Astrocyte (in vitro differentiated cells and primary cell): ENCODE measurements around the gene ALPI. TPM values are rescaled to one million over a fixed set of nuclear protein-coding genes. Genes with fewer than 3 reads are reported as not detected.
"Not testable (repeated sequence)": the region's sequence is repeated elsewhere in the genome, so short reads cannot be mapped to it uniquely, and the experiment has no call there.

Source experiments
- DNase-seq: peaks from one replicate; pipeline ENCODE4 v3.0.0-alpha.2; 2010; ENCODE audit warnings: low read depth
- FAIRE-seq: peaks from 2 replicates; lab custom pipeline; 2011; peaks lifted over from hg19 to GRCh38; lab: Jason Lieb, UNC
- H2AFZ ChIP-seq: 2 replicates; pipeline ENCODE4 v1.6.0; 2012; ENCODE audit warnings: low read depth, low read length, inconsistent platforms
- H3K27ac ChIP-seq: 2 replicates; pipeline ENCODE4 v1.5.1; 2011; ENCODE audit warnings: low read depth, low read length, inconsistent platforms
- H3K27me3 ChIP-seq: 2 replicates; pipeline ENCODE4 v1.6.0; 2011; ENCODE audit warnings: low read length, inconsistent platforms; ENCODE audit not compliant: insufficient read depth
- H3K36me3 ChIP-seq: 2 replicates; pipeline ENCODE4 v1.5.1; 2011; ENCODE audit warnings: low read length, inconsistent platforms; ENCODE audit not compliant: insufficient read depth
- H3K4me1 ChIP-seq: 2 replicates; pipeline ENCODE4 v1.5.1; 2011; ENCODE audit warnings: low read length, inconsistent platforms; ENCODE audit not compliant: insufficient read depth
- H3K4me2 ChIP-seq: 2 replicates; pipeline ENCODE4 v1.6.0; 2012; ENCODE audit warnings: low read length, inconsistent platforms
- H3K4me3 ChIP-seq: 2 replicates; pipeline ENCODE4 v1.5.1; 2011; ENCODE audit warnings: low read depth, mild to moderate bottlenecking, low read length, inconsistent platforms; ENCODE audit not compliant: insufficient read depth
- H3K79me2 ChIP-seq: 2 replicates; pipeline ENCODE4 v1.6.0; 2012; ENCODE audit warnings: mild to moderate bottlenecking, low read length, inconsistent platforms; ENCODE audit not compliant: insufficient read depth
- H3K9ac ChIP-seq: 2 replicates; pipeline ENCODE4 v1.6.0; 2012; ENCODE audit warnings: mild to moderate bottlenecking, low read length, inconsistent platforms
- H3K9me3 ChIP-seq: 2 replicates; pipeline ENCODE4 v1.5.1; 2012; ENCODE audit warnings: low read depth, mild to moderate bottlenecking, low read length, inconsistent platforms; ENCODE audit not compliant: insufficient read depth
- H4K20me1 ChIP-seq: 2 replicates; pipeline ENCODE4 v1.6.0; 2012; ENCODE audit warnings: low read length, inconsistent platforms; ENCODE audit not compliant: insufficient read depth
- H3K27ac Mint-ChIP-seq: one replicate; pipeline ENCODE4 v1.8.0; 2021; ENCODE audit warnings: mild to moderate bottlenecking, mixed read lengths; ENCODE audit not compliant: unreplicated experiment
- H3K27me3 Mint-ChIP-seq: one replicate; pipeline ENCODE4 v1.8.0; 2021; ENCODE audit warnings: low read depth, mixed read lengths; ENCODE audit not compliant: unreplicated experiment
- H3K36me3 Mint-ChIP-seq: one replicate; pipeline ENCODE4 v1.8.0; 2021; ENCODE audit warnings: low read depth, mixed read lengths; ENCODE audit not compliant: unreplicated experiment
- H3K4me1 Mint-ChIP-seq: one replicate; pipeline ENCODE4 v1.8.0; 2021; ENCODE audit warnings: low read depth, mixed read lengths; ENCODE audit not compliant: unreplicated experiment
- H3K4me3 Mint-ChIP-seq: one replicate; pipeline ENCODE4 v1.8.0; 2021; ENCODE audit warnings: mild to moderate bottlenecking, moderate library complexity, mixed read lengths; ENCODE audit not compliant: unreplicated experiment
- H3K9me3 Mint-ChIP-seq: one replicate; pipeline ENCODE4 v1.8.0; 2021; ENCODE audit warnings: mild to moderate bottlenecking, mixed read lengths; ENCODE audit not compliant: unreplicated experiment
- EZH2 ChIP-seq: IDR thresholded peaks from 2 replicates; pipeline ENCODE4 v1.6.1; 2012; ENCODE audit warnings: mild to moderate bottlenecking, low read length, inconsistent platforms; ENCODE audit not compliant: insufficient read depth
- total RNA-seq: library from RNA; stranded (reverse); gene quantifications from 2 replicates; pipeline ENCODE4 v1.2.1, GENCODE V29; 2021
- TF ChIP-seq, protein P1 (sequence below): IDR thresholded peaks from 2 replicates; pipeline ENCODE4 v1.5.1; 2011; ENCODE audit warnings: low read depth, mild to moderate bottlenecking, inconsistent platforms, low read length, moderate library complexity; ENCODE audit not compliant: insufficient read depth

The ALPI gene
- total RNA-seq, 1 donor from 2014 or later = not detected

DNA sequence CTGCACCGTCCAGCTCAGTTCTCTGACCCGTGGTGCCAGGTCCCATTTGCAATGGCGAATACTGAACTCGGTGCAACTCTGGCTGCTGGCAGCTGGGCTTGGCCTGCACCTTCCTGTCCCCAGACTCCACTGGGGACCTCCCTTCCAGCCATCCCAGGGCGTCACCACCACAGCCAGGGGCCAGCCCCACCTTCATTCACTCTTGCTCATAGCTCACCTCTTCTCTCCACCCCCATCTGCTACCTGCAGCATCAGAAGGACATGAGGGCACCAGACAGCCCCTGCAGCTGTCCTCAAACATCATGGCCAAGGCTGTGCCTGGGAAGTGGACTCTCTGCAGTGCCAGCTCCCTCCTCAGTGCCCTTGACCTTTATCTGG lies 16.2 kb upstream of the ALPI start:
- H3K4me3 ChIP-seq = no peak overlapping the region
- H3K27me3 ChIP-seq = peaks cover 7% of the 10 kb centered on the region
- no peak overlapping the region for H3K27ac Mint-ChIP-seq
- H3K4me1 Mint-ChIP-seq = no peaks in the 10 kb centered on the region
- H3K4me2 ChIP-seq = no peak overlapping the region
- H3K9me3 ChIP-seq = no peaks in the 10 kb centered on the region
- FAIRE-seq = no peak
- peak overlapping the region; percentile 35 for H3K4me3 Mint-ChIP-seq
- H3K27me3 Mint-ChIP-seq = peaks cover 46% of the 10 kb centered on the region
- H3K27ac ChIP-seq = no peak overlapping the region
- DNase-seq = no peak
- TF ChIP-seq, protein P1, sequence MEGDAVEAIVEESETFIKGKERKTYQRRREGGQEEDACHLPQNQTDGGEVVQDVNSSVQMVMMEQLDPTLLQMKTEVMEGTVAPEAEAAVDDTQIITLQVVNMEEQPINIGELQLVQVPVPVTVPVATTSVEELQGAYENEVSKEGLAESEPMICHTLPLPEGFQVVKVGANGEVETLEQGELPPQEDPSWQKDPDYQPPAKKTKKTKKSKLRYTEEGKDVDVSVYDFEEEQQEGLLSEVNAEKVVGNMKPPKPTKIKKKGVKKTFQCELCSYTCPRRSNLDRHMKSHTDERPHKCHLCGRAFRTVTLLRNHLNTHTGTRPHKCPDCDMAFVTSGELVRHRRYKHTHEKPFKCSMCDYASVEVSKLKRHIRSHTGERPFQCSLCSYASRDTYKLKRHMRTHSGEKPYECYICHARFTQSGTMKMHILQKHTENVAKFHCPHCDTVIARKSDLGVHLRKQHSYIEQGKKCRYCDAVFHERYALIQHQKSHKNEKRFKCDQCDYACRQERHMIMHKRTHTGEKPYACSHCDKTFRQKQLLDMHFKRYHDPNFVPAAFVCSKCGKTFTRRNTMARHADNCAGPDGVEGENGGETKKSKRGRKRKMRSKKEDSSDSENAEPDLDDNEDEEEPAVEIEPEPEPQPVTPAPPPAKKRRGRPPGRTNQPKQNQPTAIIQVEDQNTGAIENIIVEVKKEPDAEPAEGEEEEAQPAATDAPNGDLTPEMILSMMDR = no peak
- TF ChIP-seq EZH2 = no peak
- H3K4me1 ChIP-seq = no peaks in the 10 kb centered on the region
- no peaks in the 10 kb centered on the region for H4K20me1 ChIP-seq
- no peaks in the 10 kb centered on the region for H3K36me3 Mint-ChIP-seq
- no peak overlapping the region for H3K9ac ChIP-seq
- no peaks in the 10 kb centered on the region for H3K79me2 ChIP-seq
- H3K9me3 Mint-ChIP-seq = no peaks in the 10 kb centered on the region
- no peaks in the 10 kb centered on the region for H3K36me3 ChIP-seq
- no peak overlapping the region for H2AFZ ChIP-seq

DNA sequence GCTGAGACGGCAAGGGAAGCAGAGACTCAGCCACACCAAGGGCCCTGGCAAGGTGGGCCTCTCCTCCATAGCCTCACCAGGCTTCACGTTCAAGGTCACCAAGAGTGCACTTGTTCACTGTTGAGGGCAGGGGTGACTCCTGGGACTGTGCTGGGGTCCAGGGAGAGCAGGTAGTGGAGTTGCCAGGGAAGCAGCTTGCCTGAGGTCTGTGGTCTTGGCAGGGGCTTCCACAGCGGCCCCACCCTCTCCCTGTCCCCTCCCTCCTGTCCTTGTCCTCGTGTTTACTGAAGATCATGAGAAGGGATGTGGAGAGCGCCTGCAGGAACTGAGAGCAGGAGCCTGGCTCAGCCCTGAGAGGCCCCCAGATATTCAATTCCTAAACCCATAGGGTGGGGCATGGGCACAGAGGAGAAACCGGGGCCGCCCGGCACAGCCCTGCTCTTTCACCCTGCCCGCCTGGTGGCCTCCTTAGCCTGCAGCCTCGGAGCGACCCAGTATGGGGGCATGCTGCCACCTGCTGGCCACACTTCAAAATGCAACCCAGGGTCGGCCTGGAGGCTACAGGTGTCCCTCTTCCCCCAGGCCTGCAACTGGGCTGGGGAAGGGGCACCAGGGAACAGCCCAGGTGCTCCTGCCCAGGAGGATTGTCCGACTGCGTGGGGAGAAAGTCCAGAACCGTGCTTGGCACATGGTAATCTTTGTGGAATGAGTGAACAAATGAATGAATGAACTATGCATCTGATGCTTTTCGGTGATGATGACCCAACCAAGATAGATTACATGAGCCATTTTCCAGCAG lies 15.5 kb upstream of the ALPI start:
- not testable (repeated sequence) for H2AFZ ChIP-seq, H3K79me2 ChIP-seq, H3K9me3 Mint-ChIP-seq, H3K4me3 Mint-ChIP-seq, H3K9ac ChIP-seq, H3K36me3 Mint-ChIP-seq, H4K20me1 ChIP-seq, H3K27ac ChIP-seq, H3K4me2 ChIP-seq, H3K4me3 ChIP-seq, H3K36me3 ChIP-seq, H3K4me1 ChIP-seq, FAIRE-seq, H3K9me3 ChIP-seq, H3K4me1 Mint-ChIP-seq, H3K27me3 ChIP-seq
- Mint-ChIP-seq H3K27ac (peak overlapping the region; percentile 15), H3K27me3 (peaks cover 41% of the 10 kb centered on the region)
- TF ChIP-seq, protein P1 = peak; percentile 55
- DNase-seq = peak; percentile 8

DNA sequence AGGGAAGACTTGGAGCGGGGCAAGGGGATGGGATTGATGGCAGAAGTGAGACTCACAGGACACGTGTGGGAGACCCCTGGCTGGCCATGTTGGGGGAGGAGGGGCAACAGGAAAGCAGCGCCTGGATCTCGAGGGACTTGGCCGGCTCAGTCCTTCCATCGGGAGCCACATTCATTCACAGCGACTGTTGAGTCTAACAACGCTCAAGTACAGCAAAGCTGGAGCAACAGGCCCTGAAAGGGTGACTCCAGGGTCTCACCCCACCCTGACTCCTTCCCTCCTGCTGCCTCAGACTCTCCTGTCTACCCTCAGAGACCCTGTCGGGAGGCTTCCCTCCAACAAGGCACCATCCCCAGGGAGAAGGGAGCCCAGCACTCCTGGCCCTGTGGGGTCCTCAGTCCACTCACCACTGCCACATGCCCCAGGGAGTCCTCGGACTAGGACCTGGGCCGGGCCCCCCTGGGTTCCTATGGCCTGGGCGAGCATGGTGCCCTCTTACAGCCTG lies 14.8 kb upstream of the ALPI start:
- H3K79me2 ChIP-seq = no peaks in the 10 kb centered on the region
- Mint-ChIP-seq H3K27ac (no peak overlapping the region), H3K4me1 (no peaks in the 10 kb centered on the region), H3K4me3 (no peak overlapping the region), H3K27me3 (peaks cover 35% of the 10 kb centered on the region), H3K9me3 (no peaks in the 10 kb centered on the region), H3K36me3 (no peaks in the 10 kb centered on the region)
- no peak overlapping the region for H3K9ac ChIP-seq
- H3K27me3 ChIP-seq = peaks cover 5% of the 10 kb centered on the region
- no peak overlapping the region for H3K4me2 ChIP-seq
- no peak overlapping the region for H3K27ac ChIP-seq
- TF ChIP-seq, protein P1 = no peak
- TF ChIP-seq EZH2 = no peak
- H4K20me1 ChIP-seq = no peaks in the 10 kb centered on the region
- FAIRE-seq = no peak
- H3K4me1 ChIP-seq = no peaks in the 10 kb centered on the region
- H3K36me3 ChIP-seq = no peaks in the 10 kb centered on the region
- H3K4me3 ChIP-seq = no peak overlapping the region
- no peak for DNase-seq
- H2AFZ ChIP-seq = no peak overlapping the region
- no peaks in the 10 kb centered on the region for H3K9me3 ChIP-seq

DNA sequence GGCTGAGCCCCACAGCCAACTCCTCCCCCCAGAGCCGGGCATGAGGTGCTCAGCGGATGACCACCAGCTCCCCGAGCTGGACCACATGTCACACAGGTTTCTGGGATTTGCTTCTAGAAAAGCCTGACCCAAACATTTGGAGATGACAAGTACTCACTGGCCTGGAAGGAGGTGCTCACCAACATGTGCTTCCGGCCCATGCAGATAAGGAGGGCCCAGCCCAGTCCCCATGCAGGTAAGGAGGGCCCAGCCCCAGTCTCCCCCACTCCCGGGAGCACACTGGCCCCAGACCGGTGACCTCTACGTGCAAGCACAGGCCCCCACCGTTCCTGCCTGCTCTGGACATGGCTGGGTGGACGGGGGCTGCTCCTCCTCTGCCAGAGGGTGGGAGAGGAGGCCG lies 14.0 kb upstream of the ALPI start:
- not testable (repeated sequence) for H3K79me2 ChIP-seq, H3K9me3 Mint-ChIP-seq, H3K27ac Mint-ChIP-seq, H3K9ac ChIP-seq, H4K20me1 ChIP-seq, H3K4me1 Mint-ChIP-seq, H3K27ac ChIP-seq, H3K4me3 ChIP-seq, H3K9me3 ChIP-seq, H3K4me3 Mint-ChIP-seq, H3K27me3 ChIP-seq, DNase-seq, H2AFZ ChIP-seq, H3K36me3 Mint-ChIP-seq, H3K4me2 ChIP-seq, H3K36me3 ChIP-seq, FAIRE-seq, H3K4me1 ChIP-seq
- peaks cover 32% of the 10 kb centered on the region for H3K27me3 Mint-ChIP-seq
